CD14-positive monocyte (primary cell): Measurements from ENCODE around the gene MSGN1. TPM values are rescaled to one million over a fixed set of nuclear protein-coding genes. Genes with fewer than 3 reads are reported as not detected.

ENCODE experiments used
- DNase-seq, 3 donors: peaks; one replicate each; pipeline ENCODE4 v3.0.0-alpha.2; 2011 to 2022
- H2AFZ ChIP-seq: 2 replicates; pipeline ENCODE4 v1.6.0; 2012; ENCODE audit warnings: mild to moderate bottlenecking, low read depth, low read length, inconsistent platforms; ENCODE audit not compliant: insufficient read depth, poor library complexity, severe bottlenecking
- H3K27ac ChIP-seq, 2 donors: 1 replicate in 1 of 2; 2 replicates in 1 of 2; pipeline ENCODE4 v1.5.1; 2012 to 2013; ENCODE audit warnings: low read length in 2 of 2, control low read depth in 1 of 2, inconsistent platforms in 1 of 2, low read depth in 1 of 2, mild to moderate bottlenecking in 1 of 2
- H3K27me3 ChIP-seq, 2 donors: one replicate each; pipeline versions ENCODE4 v1.6.0 to v1.6.1; 2011 to 2013; ENCODE audit warnings: low read length in 2 of 2; ENCODE audit not compliant: control insufficient read depth in 2 of 2, insufficient read depth in 2 of 2
- H3K36me3 ChIP-seq, 2 donors: replicated peaks in 1 of 2; 1 replicate in 1 of 2; 2 replicates in 1 of 2; pipeline versions ENCODE4 v1.5.1 to v1.6.1; 2012 to 2013; ENCODE audit warnings: low read length in 2 of 2, control low read depth in 1 of 2, inconsistent platforms in 1 of 2, mild to moderate bottlenecking in 1 of 2; ENCODE audit not compliant: insufficient read depth in 2 of 2, control insufficient read depth in 1 of 2
- H3K4me1 ChIP-seq, 2 donors: 1 replicate in 1 of 2; 2 replicates in 1 of 2; pipeline versions ENCODE4 v1.5.1 to v1.6.1; 2012 to 2013; ENCODE audit warnings: low read length in 2 of 2, control low read depth in 1 of 2, inconsistent platforms in 1 of 2, mild to moderate bottlenecking in 1 of 2, moderate library complexity in 1 of 2; ENCODE audit not compliant: insufficient read depth in 2 of 2, control insufficient read depth in 1 of 2
- H3K4me2 ChIP-seq: replicated peaks from 2 replicates; pipeline ENCODE3; 2012; ENCODE audit warnings: low read length, moderate library complexity, mild to moderate bottlenecking; ENCODE audit not compliant: poor library complexity, severe bottlenecking; ENCODE audit errors: extremely low read depth
- H3K4me3 ChIP-seq, 3 experiments: fragments of 200-600 bp in 1 of 3; sonication (generic) in 1 of 3; replicated peaks in 1 of 3; 1 replicate in 2 of 3; 2 replicates in 1 of 3; pipeline ENCODE4 v1.5.1; 2011 to 2013; ENCODE audit warnings: low read length in 3 of 3, mild to moderate bottlenecking in 3 of 3, control low read depth in 2 of 3, low read depth in 2 of 3, inconsistent platforms in 1 of 3, moderate library complexity in 1 of 3
- H3K79me2 ChIP-seq: 2 replicates; pipeline ENCODE4 v1.6.0; 2012; ENCODE audit warnings: mild to moderate bottlenecking, control low read depth, inconsistent platforms, low read length, moderate library complexity; ENCODE audit not compliant: insufficient read depth
- H3K9ac ChIP-seq: 2 replicates; pipeline ENCODE4 v1.6.0; 2017; ENCODE audit warnings: low read length, mild to moderate bottlenecking; ENCODE audit not compliant: insufficient read depth, poor library complexity, severe bottlenecking
- H3K9me3 ChIP-seq, 2 donors: replicated peaks in 1 of 2; 1 replicate in 1 of 2; 2 replicates in 1 of 2; pipeline versions ENCODE4 v1.5.1 to v1.6.1; 2012 to 2013; ENCODE audit warnings: low read length in 2 of 2, control low read depth in 1 of 2; ENCODE audit not compliant: control insufficient read depth in 1 of 2, insufficient read depth in 1 of 2
- H4K20me1 ChIP-seq: 2 replicates; pipeline ENCODE4 v1.6.0; 2012; ENCODE audit warnings: mild to moderate bottlenecking, low read length, control low read depth, moderate library complexity; ENCODE audit not compliant: insufficient read depth
- H3K27ac Mint-ChIP-seq, 7 donors: one replicate each; pipeline ENCODE4 v1.8.0; 2020; ENCODE audit warnings: mild to moderate bottlenecking in 7 of 7, mixed read lengths in 7 of 7, moderate library complexity in 6 of 7, inconsistent platforms in 2 of 7
- H3K27me3 Mint-ChIP-seq, 3 donors: one replicate each; pipeline ENCODE4 v1.8.0; 2021 to 2022; ENCODE audit warnings: low read depth in 3 of 3, mild to moderate bottlenecking in 3 of 3, mixed read lengths in 3 of 3, moderate library complexity in 3 of 3, inconsistent platforms in 1 of 3
- H3K36me3 Mint-ChIP-seq, 2 donors: one replicate each; pipeline ENCODE4 v1.8.0; 2020; ENCODE audit warnings: mixed read lengths in 2 of 2, inconsistent platforms in 1 of 2, mild to moderate bottlenecking in 1 of 2
- H3K4me1 Mint-ChIP-seq: one replicate; pipeline ENCODE4 v1.8.0; 2020; ENCODE audit warnings: mild to moderate bottlenecking, mixed read lengths
- H3K4me3 Mint-ChIP-seq, 2 donors: one replicate each; pipeline ENCODE4 v1.8.0; 2020; ENCODE audit warnings: mild to moderate bottlenecking in 2 of 2, mixed read lengths in 2 of 2, moderate library complexity in 1 of 2
- H3K9me3 Mint-ChIP-seq, 7 donors: one replicate each; pipeline ENCODE4 v1.8.0; 2020 to 2022; ENCODE audit warnings: mixed read lengths in 7 of 7, mild to moderate bottlenecking in 6 of 7, moderate library complexity in 6 of 7, inconsistent platforms in 2 of 7
- CTCF ChIP-seq: fragments of 200-600 bp; IDR thresholded peaks from one replicate; pipeline ENCODE4 v1.8.0; 2022; ENCODE audit warnings: antibody characterized with exemption, mild to moderate bottlenecking
- WGBS: methylation state at CpG from one replicate; pipeline ENCODE4 v1.1.5; 2013; ENCODE audit warnings: missing lambda C conversion rate; ENCODE audit not compliant: insufficient coverage; 5-methylcytosine and 5-hydroxymethylcytosine counted together
- intact Hi-C, 2 donors: fragments of 100-400 bp; cut with micrococcal nuclease; formaldehyde crosslinking; loops; one replicate each; pipeline versions ENCODE4 v1.15.0 to v1.15.1; 2023
- polyA plus RNA-seq, 3 donors: library from polyadenylated mRNA; depleted of rRNA in 1 of 3; unstranded in 2 of 3; stranded (reverse) in 1 of 3; fragments of 300-500 nt in 2 of 3; fragments of >200 nt in 1 of 3; fragmentation: Illumina TruSeq in 2 of 3; gene quantifications; 1 replicate in 2 of 3; 2 replicates in 1 of 3; pipeline ENCODE4 v1.2.3, GENCODE V29; 2012 to 2021

MSGN1 gene
- polyA plus RNA-seq, 3 donors, result not detected

- Histone ChIP-seq H3K27ac (no peak overlapping the region), H4K20me1 (no peaks in the 10 kb centered on the region), H3K36me3 (peaks cover 30 to 61% of the 10 kb centered on the region in 2 donors), H3K27me3 (no peaks in the 10 kb centered on the region), H3K4me2 (no peak overlapping the region), H3K9ac (no peak overlapping the region), H3K79me2 (no peaks in the 10 kb centered on the region), H2AFZ (no peak overlapping the region), H3K4me1 (no peaks in the 10 kb centered on the region), H3K9me3 (no peaks in the 10 kb centered on the region), H3K4me3 (no peak overlapping the region)
- Mint-ChIP-seq H3K27ac (no peak overlapping the region), H3K27me3 (no peaks in the 10 kb centered on the region), H3K9me3 (no peaks in the 10 kb centered on the region), H3K4me1 (no peaks in the 10 kb centered on the region), H3K36me3 (peaks cover 45 to 71% of the 10 kb centered on the region in 2 donors), H3K4me3 (no peak overlapping the region)
- no peak for DNase-seq
- intact Hi-C loops, result no loop called here
- TF ChIP-seq CTCF, result no peak
- 100% methylated on average over 1 of the region's 1 CpG for WGBS
These were observed 35.7 kb upstream of the MSGN1 start for GRCh38 chr2:17780546-17780945.

- Histone ChIP-seq H3K79me2 (no peaks in the 10 kb centered on the region), H4K20me1 (no peaks in the 10 kb centered on the region), H3K4me3 (no peak overlapping the region), H3K9me3 (no peaks in the 10 kb centered on the region), H3K27ac (no peak overlapping the region), H3K4me2 (no peak overlapping the region), H2AFZ (no peak overlapping the region), H3K27me3 (no peaks in the 10 kb centered on the region), H3K9ac (no peak overlapping the region), H3K4me1 (no peaks in the 10 kb centered on the region), H3K36me3 (peaks cover 26 to 53% of the 10 kb centered on the region in 2 donors)
- Mint-ChIP-seq H3K9me3 (no peaks in the 10 kb centered on the region), H3K27ac (no peak overlapping the region), H3K4me3 (no peak overlapping the region), H3K27me3 (no peaks in the 10 kb centered on the region), H3K36me3 (peaks cover 43 to 62% of the 10 kb centered on the region in 2 donors), H3K4me1 (no peaks in the 10 kb centered on the region)
- TF ChIP-seq CTCF, result no peak
- no CpG with 5 or more reads among the region's 1 CpG for WGBS
- intact Hi-C loops, result no loop called here
- DNase-seq, result no peak
These were observed 34.8 kb upstream of the MSGN1 start for GRCh38 chr2:17781482-17781881.
